Left renal cortex interstitium (tissue), 4 donors: ENCODE data around the gene KRTAP10-3. TPM values are rescaled to one million over a fixed set of nuclear protein-coding genes. Genes with fewer than 3 reads are reported as not detected.
"Not testable (repeated sequence)": the region's sequence is repeated elsewhere in the genome, so short reads cannot be mapped to it uniquely, and the experiment has no call there.

Experiments used
- DNase-seq, 4 donors: peaks; one replicate each; pipeline ENCODE4 v3.0.0-alpha.2; 2013; ENCODE audit warnings: low read depth in 4 of 4, low spot score in 2 of 4, missing footprints in 1 of 4
- polyA plus RNA-seq, 4 donors: library from polyadenylated mRNA; unstranded; fragments of 120-200 nt; gene quantifications; one replicate each; pipeline ENCODE4 v1.2.1, GENCODE V29; 2013; ENCODE audit not compliant: insufficient read length in 4 of 4

KRTAP10-3 gene
- polyA plus RNA-seq, 4 donors = not detected

DNA sequence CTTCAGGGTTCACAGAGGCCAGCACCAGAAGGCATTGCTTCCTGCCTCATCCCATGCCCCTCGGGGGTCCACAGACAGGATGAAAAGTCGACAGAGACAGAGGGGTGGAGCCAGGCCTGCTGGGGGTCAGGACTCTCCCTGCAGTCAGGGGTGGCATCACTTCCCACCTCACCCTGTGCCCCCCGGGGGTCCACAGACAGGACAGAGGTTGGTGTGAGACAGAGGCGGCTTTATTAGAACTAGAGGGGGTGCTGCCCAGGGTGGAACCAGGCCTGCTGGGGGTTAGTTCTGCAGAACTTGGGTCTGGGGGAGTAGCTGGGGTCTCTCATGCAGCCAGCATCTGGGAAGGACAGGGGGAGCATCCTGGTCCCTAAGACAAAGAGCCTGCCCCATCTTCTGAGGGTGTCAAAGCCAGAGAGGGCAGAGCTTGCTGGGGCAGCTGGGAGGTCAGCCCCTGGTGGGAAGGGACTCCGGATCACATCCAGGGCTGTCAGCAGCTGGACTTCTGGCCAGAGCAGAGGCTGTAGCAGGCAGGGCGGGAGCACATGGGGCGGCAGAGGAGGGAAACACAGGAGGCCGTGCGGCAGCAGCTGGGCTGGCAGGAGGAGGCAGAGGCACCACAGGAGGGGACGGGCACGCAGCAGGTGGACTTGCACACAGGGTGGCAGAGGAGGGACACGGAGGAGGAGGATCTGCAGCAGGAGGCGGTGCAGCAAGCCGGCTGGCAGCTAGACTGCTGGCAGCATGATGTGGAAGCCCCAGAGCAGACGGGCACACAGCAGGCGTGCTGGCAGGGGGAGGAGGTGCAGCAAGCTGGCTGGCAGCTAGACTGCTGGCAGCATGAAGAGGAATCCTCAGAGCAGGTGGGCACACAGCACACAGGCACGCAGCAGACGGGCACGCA, 32.6 kb upstream of the KRTAP10-3 start:
- DNase-seq = not testable (repeated sequence)

DNA sequence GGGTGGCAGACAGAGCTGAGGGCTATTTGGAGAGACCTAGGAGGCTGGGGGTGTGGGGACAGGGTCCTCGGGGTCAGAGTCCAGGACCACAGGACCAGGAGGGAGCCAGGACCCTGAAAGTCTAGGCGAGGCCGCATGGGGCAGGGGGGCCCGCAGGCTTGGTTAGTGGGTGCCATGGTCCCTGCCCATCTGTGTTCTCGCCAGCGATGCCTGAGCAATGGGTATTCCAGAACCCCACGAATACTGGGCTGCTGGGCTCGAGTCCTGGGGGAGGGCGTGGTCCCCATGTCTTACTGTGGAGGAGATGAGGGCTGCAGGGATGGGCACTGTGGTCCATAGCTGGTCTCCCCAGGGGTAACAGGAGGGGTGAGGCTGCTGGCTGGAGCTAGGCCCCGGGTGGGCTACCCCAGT, 31.7 kb upstream of the KRTAP10-3 start:
- no peak for DNase-seq

DNA sequence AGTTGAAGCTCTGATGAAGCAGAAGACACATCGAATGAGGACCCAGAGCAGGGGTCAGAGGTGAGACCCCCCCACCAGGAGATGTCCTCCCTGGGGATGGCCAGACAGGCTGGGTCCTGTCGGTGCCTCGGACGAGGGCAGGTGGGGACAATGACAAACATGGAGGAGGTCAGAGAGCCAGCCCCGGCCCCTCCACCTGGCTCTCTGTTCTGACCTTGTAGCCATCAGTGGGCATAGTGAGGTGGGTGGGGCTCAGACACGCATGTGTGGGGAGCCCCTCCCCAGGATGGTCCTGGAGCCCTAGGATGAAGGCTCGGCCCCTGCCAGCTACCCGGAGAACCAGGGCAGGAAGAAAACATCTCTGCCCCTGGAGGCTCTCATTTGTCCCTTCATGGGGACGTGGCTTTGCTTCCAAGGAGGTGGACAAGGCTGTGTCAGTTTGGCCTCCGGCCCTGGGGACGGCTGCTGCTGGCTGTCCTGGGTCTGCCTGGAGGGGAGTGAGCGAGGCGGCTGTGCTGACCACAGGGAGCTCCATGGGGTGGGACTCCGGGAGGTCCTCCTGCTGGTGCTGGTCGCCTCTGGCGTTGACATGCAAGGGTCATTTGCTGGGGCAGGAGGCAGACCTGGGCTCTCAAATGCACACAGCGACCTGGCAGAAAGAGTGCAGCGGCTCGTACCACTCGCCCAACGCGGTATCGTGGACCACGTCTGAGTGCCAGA, 31.2 kb upstream of the KRTAP10-3 start:
- DNase-seq = no peak

DNA sequence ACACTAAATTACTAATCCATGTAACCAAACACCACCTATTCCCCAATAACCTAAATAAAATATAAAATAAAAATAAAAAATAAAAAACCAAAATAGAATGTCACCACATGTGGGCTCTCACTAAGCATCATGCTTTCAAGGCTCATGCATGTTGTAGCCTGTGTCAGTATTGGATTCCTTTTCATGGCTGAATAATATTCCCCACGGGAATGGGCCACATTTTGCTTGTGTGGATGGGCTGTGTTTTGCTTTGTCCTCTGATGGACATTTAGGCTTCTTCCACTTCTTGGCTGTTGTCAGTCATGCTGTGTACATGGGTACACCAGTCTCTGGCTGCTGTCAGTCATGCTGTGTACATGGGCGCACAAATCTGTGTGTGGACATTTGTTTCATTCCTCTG, 30.5 kb upstream of the KRTAP10-3 start:
- DNase-seq = no peak

DNA sequence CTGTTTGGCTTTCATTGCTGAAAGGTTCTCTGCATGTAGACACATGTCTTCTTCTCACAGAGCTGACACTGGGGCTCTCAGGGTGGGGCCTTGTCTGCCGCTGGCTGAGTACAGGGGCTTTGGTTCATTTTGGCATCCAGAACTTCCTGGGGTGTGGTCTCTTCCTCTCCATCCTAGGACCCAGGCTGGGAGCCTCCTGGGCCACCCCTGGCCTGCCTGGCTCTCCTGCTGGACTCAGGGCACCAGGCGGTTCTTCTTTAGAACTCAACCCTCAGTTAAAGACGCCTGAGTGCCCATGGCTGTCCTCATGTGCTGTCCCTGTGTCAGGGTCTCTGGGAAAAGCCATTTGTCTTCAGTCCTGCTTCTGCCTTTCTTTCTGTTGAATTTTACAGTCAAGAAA, 27.3 kb upstream of the KRTAP10-3 start:
- DNase-seq = no peak

DNA sequence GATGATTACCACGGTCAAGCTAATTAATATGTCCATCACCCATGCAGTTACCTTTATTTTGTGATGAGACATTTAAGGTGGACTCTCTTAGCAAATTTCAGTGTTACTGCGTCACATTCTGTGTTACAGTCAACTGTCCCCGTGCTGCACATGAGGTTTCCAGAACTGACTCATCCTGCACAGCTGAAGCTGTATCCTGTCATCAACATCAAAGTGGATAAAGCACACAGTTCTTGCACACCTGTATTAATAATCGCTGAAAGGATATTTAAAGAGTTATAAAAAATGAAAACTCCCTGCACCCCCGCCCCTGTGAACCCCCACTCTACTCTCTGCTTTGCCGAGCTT, 25.2 kb upstream of the KRTAP10-3 start:
- DNase-seq = no peak

DNA sequence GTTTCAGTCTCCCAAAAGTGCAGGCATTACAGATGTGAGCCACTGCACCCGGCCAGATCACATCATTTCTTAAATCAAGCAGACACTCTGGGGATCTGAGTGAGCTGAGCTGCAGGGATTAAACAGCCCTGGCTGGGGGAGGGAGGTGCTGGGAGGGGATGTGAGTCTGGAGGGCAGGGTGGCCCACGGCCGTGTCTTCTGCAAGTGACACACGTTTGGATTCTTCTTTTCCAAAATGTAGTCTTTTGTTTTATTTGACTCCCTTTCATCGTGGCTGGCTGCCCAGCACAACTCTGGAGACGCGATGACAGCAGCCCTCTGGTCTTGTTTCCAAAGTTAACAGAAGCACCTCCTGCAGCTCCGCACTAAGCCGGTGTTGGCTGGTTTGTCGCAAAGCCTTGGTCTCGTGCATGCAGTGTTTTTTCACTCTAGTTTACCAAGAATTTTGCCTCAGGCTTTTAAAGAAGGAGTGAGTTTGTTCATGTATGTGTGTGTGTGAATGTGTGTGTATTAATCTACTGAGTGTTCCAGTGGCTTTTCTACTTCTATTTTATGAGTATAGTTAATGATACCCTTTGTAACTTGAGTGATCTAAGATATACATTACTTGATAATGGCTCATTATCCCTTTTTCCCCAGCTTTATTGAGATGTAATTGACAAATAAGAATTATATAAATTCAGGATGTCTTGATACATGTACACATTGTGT, 24.6 kb upstream of the KRTAP10-3 start:
- DNase-seq = peak in 1 of 4 donors; percentile 16

DNA sequence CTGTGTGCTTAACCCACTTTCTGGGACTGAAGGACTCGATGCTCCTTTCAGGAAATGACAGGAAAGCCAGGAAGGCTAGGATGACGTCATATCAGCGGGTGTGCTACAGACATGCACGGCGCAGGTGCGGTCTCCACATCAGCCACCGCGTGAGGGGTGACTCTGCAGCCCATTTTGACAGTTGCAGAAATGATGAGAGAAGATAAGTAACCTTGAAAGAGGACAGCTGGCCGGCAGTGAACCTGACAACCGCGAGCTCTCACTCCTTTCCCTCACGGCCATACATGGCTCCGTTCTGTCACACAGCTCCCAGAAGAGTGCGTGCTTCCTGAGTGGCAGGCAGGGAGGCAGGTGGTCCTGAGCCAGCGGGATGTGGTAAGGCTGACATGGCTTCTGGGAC, 23.5 kb upstream of the KRTAP10-3 start:
- DNase-seq = no peak

DNA sequence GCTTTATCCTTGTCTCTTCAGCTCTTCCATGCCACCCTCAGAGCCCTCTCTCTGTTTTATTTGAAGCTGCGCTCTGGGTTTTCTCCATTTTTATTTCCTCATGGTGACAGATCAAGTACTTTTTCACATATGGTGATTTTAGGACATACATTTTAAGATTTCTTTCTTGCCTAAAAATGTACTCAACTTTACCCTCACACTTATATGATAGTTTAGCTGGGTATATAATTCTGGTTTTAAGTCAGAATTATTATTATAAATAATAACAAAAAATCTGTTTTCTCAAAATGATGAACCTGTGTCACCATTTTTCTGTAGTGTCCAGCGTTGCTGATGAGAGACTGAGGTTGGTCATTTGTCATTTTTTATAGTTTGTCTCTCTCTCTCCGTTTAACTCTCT, 22.6 kb upstream of the KRTAP10-3 start:
- DNase-seq = no peak

DNA sequence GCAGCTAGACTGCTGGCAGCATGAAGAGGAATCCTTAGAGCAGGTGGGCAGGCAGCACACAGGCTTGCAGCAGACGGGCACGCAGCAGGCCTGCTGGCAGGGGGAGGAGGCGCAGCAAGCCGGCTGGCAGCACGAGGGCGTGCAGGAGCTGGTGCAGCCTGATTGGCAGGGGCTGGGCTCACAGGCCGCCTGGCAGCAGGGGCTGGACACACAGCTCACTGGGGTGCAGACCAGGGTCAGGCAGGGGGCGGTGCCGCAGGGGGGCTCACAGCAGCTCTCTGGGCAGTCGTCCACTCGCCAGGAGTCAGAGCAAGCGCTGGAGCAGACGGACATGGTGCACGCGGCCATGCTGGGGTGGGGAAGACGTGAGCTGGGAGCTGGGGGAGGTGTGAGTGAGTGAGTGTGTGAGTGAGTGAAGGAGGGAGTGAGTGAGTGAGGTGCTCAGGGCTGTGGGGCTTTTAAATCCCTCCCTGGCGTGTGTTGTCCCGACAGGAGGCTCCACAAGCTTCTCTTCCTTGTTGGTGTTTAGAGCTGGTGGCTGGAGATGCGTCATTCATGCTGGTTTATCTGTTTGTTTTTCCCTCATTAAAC, 21.7 kb upstream of the KRTAP10-3 start, which contains the start of gene KRTAP10-5:
Gene KRTAP10-5, minus strand, starts transcription at position 374 of the 591 bp plus-strand sequence. Its CDS starts 26 bp downstream, at position 348.
- DNase-seq = not testable (repeated sequence)

DNA sequence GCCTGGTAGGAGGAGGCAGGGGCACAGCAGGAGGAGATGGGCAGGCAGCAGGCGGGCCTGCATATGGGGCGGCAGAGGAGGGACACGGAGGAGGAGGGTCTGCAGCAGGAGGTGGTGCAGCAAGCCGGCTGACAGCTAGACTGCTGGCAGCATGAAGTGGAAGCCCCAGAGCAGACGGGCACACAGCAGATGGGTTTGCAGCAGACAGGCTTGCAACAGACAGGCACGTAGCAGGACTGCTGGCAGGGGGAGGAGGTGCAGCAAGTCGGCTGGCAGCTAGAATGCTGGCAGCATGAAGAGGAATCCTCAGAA, 21.2 kb upstream of the KRTAP10-3 start:
- no peak for DNase-seq

DNA sequence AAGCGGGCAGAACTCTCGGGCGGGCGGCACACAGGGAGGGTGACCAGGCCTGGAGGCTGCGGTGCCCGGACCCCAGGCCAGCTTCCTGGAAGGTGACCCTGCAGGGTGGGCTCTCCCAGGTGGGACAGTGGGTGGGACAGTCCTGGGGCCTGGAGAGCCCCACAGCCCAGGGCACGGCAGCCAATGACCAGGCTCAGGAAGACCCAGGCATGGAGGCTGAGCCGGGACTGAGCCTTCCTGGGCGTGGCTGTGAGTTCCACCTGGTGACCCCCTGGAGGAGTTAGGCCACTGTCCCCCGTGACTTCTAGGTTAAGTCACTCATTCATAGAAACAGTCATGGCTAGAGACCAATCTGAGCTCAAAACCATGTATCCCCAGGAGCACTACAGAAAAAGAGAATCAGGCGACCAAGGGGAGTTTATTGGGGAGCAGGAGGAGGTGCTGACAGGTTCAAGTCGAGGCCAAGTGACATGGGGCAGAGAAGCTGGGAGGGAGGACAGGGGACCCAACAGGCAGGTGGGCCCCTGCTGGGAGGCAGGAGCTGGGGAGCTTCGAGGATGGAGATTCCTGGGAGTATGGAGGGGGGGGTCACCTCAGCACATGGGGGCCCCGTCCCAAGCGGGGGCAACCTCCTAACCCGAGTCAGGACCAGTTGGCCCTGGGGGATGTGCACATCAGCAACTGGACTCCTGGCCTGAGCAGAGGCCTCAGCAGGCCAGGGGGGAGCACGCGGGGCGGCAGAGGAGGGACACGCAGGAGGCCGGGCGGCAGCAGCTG, 20.6 kb upstream of the KRTAP10-3 start:
- no peak for DNase-seq

DNA sequence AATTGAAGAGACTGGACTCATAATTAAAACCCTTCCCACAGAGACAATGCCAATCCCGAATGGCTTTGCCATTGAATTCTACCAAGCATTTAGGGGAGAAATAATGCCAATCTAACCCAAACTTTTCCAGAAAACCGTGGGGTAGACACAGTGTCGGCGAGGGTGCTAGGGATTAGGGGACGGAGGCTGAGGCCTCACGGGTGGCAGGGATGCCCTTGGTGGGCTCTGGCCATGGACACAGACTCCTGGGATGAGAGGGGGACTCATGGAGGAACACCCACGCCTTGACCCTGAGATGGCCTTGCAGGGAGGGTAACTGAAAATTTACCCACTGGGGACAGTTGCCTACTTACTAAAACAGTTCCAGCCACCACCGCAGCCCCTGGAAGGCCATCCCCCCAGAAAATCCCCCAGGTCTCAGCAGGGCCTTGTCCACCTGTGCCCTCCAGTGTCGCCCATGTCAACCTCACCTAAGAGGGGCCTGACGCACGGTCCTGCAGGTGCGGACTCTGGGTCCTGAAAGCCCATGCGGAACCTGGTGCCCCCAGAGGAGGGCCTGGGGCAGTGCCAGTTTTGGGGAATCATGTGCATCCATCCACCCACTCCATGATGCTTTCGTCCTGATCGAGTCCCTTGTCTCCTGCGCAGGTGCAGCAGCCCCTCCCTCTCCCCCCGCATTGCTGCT, 19.9 kb upstream of the KRTAP10-3 start:
- no peak for DNase-seq

DNA sequence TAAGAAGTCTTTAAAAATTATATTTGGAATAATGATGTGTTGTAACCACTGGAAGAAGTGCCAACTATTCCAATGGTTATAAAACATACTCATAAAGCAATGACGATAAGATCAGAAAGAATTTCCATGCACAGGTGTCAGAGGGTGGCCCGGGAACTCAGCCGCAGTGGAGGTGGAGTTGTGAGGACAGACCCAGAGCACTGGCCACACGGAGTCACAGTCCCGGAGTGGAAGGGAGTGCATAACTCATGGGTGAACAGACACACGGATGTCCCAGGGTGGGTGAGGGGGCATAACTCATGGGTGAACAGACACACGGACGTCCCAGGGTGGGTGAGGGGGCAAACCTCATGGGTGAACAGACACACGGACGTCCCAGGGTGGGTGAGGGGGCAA, 17.4 kb upstream of the KRTAP10-3 start:
- DNase-seq = no peak

DNA sequence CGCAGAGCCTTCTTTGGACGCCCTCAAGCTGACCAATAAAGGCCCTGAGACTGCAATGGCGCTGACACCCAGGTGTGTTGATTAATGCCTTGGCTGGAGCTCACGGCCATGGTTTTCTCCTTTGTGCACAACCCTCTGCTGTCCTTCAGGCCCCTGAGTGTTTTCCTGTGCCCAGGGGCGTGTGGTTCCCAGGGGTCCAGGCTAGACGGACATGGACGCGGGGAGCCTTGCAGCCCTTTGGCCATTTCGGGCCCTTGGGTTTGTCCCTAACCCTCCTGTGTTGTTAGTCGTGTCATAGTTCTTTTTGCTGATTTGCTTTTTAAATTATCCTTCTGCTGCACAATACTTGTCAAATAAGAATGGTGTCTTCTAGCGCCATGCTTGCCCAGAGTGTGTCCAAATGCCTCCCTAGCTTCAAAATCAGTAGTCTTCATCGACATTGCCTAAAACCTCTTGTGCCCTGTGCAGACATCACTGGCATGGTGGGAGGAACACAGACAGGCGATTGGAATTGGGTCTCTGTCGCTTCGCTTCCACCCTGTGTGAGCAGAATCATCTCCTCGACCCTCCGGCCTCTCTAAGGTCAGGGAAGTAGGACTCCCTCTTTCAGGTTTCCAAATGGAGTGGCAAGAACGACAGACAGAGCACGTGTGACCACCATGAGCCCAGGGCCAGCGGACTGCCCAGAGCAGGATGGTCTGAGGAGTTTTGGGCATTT, 16.9 kb upstream of the KRTAP10-3 start:
- no peak for DNase-seq

DNA sequence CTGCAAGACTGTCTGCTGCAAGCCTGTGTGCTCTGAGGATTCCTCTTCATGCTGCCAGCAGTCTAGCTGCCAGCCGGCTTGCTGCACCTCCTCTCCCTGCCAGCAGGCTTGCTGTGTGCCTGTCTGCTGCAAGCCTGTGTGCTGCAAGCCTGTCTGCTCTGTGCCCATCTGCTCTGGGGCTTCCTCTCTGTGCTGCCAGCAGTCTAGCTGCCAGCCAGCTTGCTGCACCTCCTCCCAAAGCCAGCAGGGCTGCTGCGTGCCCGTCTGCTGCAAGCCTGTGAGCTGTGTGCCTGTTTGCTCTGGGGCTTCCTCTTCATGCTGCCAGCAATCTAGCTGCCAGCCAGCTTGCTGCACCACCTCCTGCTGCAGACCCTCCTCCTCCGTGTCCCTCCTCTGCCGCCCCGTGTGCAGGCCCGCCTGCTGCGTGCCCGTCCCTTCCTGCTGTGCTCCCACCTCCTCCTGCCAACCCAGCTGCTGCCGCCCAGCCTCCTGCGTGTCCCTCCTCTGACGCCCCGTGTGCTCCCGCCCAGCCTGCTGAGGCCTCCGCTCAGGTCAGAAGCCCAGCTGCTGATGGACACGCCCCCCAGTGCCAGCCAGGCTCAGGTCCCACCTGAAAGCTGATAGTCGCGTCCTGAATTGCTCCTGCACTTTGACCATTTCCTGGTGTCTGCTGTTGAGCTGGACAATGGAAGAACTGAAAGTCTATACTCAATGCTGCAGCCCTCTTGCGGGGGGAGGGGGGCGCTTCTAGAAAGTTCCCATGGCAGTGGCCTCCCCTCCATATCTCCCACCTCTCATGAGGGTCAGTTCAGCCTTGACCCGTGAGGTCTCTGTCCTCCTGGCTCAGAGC, 16.1 kb upstream of the KRTAP10-3 start:
- no peak for DNase-seq

DNA sequence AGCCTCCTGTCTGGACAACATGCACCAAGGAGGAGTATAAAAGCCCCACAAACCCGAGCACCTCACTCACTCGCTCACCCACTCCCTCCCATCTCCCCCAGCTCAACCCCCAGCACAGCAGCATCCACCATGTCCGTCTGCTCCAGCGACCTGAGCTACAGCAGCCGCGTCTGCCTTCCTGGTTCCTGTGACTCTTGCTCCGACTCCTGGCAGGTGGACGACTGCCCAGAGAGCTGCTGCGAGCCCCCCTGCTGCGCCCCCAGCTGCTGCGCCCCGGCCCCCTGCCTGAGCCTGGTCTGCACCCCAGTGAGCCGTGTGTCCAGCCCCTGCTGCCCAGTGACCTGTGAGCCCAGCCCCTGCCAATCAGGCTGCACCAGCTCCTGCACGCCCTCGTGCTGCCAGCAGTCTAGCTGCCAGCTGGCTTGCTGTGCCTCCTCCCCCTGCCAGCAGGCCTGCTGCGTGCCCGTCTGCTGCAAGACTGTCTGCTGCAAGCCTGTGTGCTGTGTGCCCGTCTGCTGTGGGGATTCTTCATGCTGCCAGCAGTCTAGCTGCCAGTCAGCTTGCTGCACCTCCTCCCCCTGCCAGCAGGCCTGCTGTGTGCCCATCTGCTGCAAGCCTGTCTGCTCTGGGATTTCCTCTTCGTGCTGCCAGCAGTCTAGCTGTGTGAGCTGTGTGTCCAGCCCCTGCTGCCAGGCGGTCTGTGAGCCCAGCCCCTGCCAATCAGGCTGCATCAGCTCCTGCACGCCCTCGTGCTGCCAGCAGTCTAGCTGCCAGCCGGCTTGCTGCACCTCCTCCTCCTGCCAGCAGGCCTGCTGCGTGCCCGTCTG, 15.2 kb upstream of the KRTAP10-3 start, which contains the start of gene KRTAP10-4:
Gene KRTAP10-4, plus strand, starts transcription at position 100 of the 827 bp plus-strand sequence. Its CDS starts 30 bp downstream, at position 130.
- not testable (repeated sequence) for DNase-seq
